H9 (cell line): ENCODE results near the gene FHL1. TPM values are rescaled to one million over a fixed set of nuclear protein-coding genes. Genes with fewer than 3 reads are reported as not detected.

ENCODE experiments used
- DNase-seq: peaks from one replicate; pipeline ENCODE4 v3.0.0-alpha.2; 2017
- H2AFZ ChIP-seq: one replicate; pipeline ENCODE4 v1.6.1; 2013; ENCODE audit warnings: mild to moderate bottlenecking, low read length, control low read depth, moderate library complexity
- H2AK5ac ChIP-seq: 2 replicates; pipeline ENCODE4 v1.6.1; 2013; ENCODE audit warnings: low read length, control low read depth, mixed read lengths; ENCODE audit not compliant: insufficient read length
- H2BK120ac ChIP-seq: one replicate; pipeline ENCODE4 v1.6.1; 2013; ENCODE audit warnings: low read depth, mild to moderate bottlenecking, low read length, control low read depth, inconsistent platforms; ENCODE audit not compliant: poor library complexity, severe bottlenecking
- H2BK12ac ChIP-seq: 2 replicates; pipeline ENCODE4 v1.6.1; 2013; ENCODE audit warnings: low read length, control low read depth, mixed read lengths, low read depth; ENCODE audit not compliant: insufficient read length
- H2BK15ac ChIP-seq: 2 replicates; pipeline ENCODE4 v1.6.1; 2013; ENCODE audit warnings: low read depth, low read length, control low read depth
- H2BK20ac ChIP-seq: one replicate; pipeline ENCODE4 v1.6.1; 2013; ENCODE audit warnings: low read depth, mild to moderate bottlenecking, low read length, control low read depth, inconsistent platforms; ENCODE audit not compliant: poor library complexity, severe bottlenecking
- H2BK5ac ChIP-seq: 2 replicates; pipeline ENCODE4 v1.6.1; 2013; ENCODE audit warnings: low read length, control low read depth, mixed read lengths; ENCODE audit not compliant: insufficient read length
- H3K14ac ChIP-seq: 2 replicates; pipeline ENCODE4 v1.6.1; 2013; ENCODE audit warnings: low read length, control low read depth; ENCODE audit not compliant: insufficient read depth
- H3K18ac ChIP-seq: 2 replicates; pipeline ENCODE4 v1.6.1; 2013; ENCODE audit warnings: low read depth, mild to moderate bottlenecking, mixed read lengths, low read length, control low read depth; ENCODE audit not compliant: insufficient read length
- H3K23ac ChIP-seq: 2 replicates; pipeline ENCODE4 v1.6.1; 2013; ENCODE audit warnings: low read length, control low read depth, mixed read lengths, low read depth; ENCODE audit not compliant: insufficient read length
- H3K23me2 ChIP-seq: 2 replicates; pipeline ENCODE4 v1.6.1; 2013; ENCODE audit warnings: low read depth, mild to moderate bottlenecking, mixed read lengths, low read length, control low read depth; ENCODE audit not compliant: insufficient read length, poor library complexity, severe bottlenecking
- H3K27ac ChIP-seq: 2 replicates; pipeline ENCODE4 v1.5.1; 2013; ENCODE audit warnings: low read length, control low read depth, mixed read lengths, low read depth; ENCODE audit not compliant: insufficient read length
- H3K27me3 ChIP-seq: 2 replicates; pipeline ENCODE4 v1.6.1; 2013; ENCODE audit warnings: low read length, control low read depth, inconsistent platforms; ENCODE audit not compliant: insufficient read depth
- H3K4ac ChIP-seq: 2 replicates; pipeline ENCODE4 v1.6.1; 2013; ENCODE audit warnings: low read depth, mild to moderate bottlenecking, control low read depth, inconsistent platforms, low read length, moderate library complexity
- H3K4me1 ChIP-seq: 2 replicates; pipeline ENCODE4 v1.6.1; 2013; ENCODE audit warnings: low read length, control low read depth, inconsistent platforms; ENCODE audit not compliant: insufficient read depth
- H3K4me2 ChIP-seq: 2 replicates; pipeline ENCODE4 v1.6.1; 2013; ENCODE audit warnings: low read length, control low read depth, mixed read lengths; ENCODE audit not compliant: insufficient read length, insufficient read depth
- H3K56ac ChIP-seq: 2 replicates; pipeline ENCODE4 v1.6.1; 2013; ENCODE audit warnings: low read depth, mild to moderate bottlenecking, mixed read lengths, low read length, control low read depth; ENCODE audit not compliant: insufficient read length
- H3K79me1 ChIP-seq: 2 replicates; pipeline ENCODE4 v1.6.1; 2013; ENCODE audit warnings: low read depth, mild to moderate bottlenecking, moderate library complexity, low read length, control low read depth, inconsistent platforms; ENCODE audit not compliant: insufficient read depth, poor library complexity, severe bottlenecking
- H3K79me2 ChIP-seq: 2 replicates; pipeline ENCODE4 v1.6.1; 2013; ENCODE audit warnings: low read length, control low read depth, inconsistent platforms; ENCODE audit not compliant: insufficient read depth
- H3K9ac ChIP-seq: 2 replicates; pipeline ENCODE4 v1.6.1; 2013; ENCODE audit warnings: low read length, control low read depth, mixed read lengths; ENCODE audit not compliant: insufficient read length; ENCODE audit errors: extremely low read depth
- H3K9me3 ChIP-seq: one replicate; pipeline ENCODE4 v1.6.1; 2013; ENCODE audit warnings: low read depth, low read length, inconsistent platforms; ENCODE audit not compliant: control insufficient read depth
- H3T11ph ChIP-seq: one replicate; pipeline ENCODE4 v1.6.1; 2013; ENCODE audit warnings: mild to moderate bottlenecking, low read length, control low read depth, inconsistent platforms
- H4K20me1 ChIP-seq: one replicate; pipeline ENCODE4 v1.6.1; 2013; ENCODE audit not compliant: control insufficient read depth, insufficient read length, insufficient read depth
- H4K5ac ChIP-seq: 2 replicates; pipeline ENCODE4 v1.6.1; 2013; ENCODE audit warnings: low read depth, mild to moderate bottlenecking, mixed read lengths, low read length, control low read depth; ENCODE audit not compliant: insufficient read length
- H4K8ac ChIP-seq: replicated peaks from 2 replicates; pipeline ENCODE4 v1.6.1; 2013; ENCODE audit warnings: low read length, control low read depth, mixed read lengths, low read depth; ENCODE audit not compliant: insufficient read length
- H4K91ac ChIP-seq: 2 replicates; pipeline ENCODE4 v1.6.1; 2013; ENCODE audit warnings: low read depth, mild to moderate bottlenecking, moderate library complexity, mixed read lengths, low read length, control low read depth; ENCODE audit not compliant: insufficient read length
- H3K27ac Mint-ChIP-seq, 3 experiments: 2 replicates in 2 of 3; 3 replicates in 1 of 3; pipeline ENCODE4 v1.8.0; 2020 to 2021; ENCODE audit warnings: mixed read lengths in 3 of 3, mild to moderate bottlenecking in 1 of 3, moderate library complexity in 1 of 3
- H3K27me3 Mint-ChIP-seq: 2 replicates; pipeline ENCODE4 v1.8.0; 2021; ENCODE audit warnings: low read depth, mild to moderate bottlenecking, moderate library complexity, mixed read lengths
- H3K36me3 Mint-ChIP-seq, 3 experiments: 2 replicates in 2 of 3; 3 replicates in 1 of 3; pipeline ENCODE4 v1.8.0; 2020 to 2021; ENCODE audit warnings: low read depth in 3 of 3, mixed read lengths in 3 of 3; ENCODE audit not compliant: insufficient read depth in 1 of 3
- H3K4me1 Mint-ChIP-seq, 2 experiments: 2 replicates each; pipeline ENCODE4 v1.8.0; 2020; ENCODE audit warnings: mixed read lengths in 2 of 2
- H3K4me3 Mint-ChIP-seq, 2 experiments: 2 replicates in 1 of 2; 3 replicates in 1 of 2; pipeline ENCODE4 v1.8.0; 2020 to 2021; ENCODE audit warnings: mild to moderate bottlenecking in 2 of 2, mixed read lengths in 2 of 2, moderate library complexity in 1 of 2
- H3K9me3 Mint-ChIP-seq, 2 experiments: 2 replicates in 1 of 2; 3 replicates in 1 of 2; pipeline ENCODE4 v1.8.0; 2020; ENCODE audit warnings: mild to moderate bottlenecking in 2 of 2, mixed read lengths in 2 of 2, moderate library complexity in 1 of 2
- CTCF ChIP-seq: fragments of 200-600 bp; sonication (generic); conservative IDR thresholded peaks from 3 replicates; pipeline ENCODE4 v1.8.0; 2021; ENCODE audit warnings: antibody characterized with exemption, mild to moderate bottlenecking
- WGBS: extraction: QIAGEN DNeasy Blood & Tissue Kit; methylation state at CpG from one replicate; pipeline ENCODE4 v1.1.7; 2013; ENCODE audit warnings: missing lambda C conversion rate, low lambda C conversion rate, mixed read lengths; ENCODE audit not compliant: insufficient read length; ENCODE audit errors: extremely low coverage; 5-methylcytosine and 5-hydroxymethylcytosine counted together
- total RNA-seq: library from RNA; stranded (reverse); gene quantifications from 2 replicates; pipeline ENCODE4 v1.2.1, GENCODE V29; 2021

The FHL1 gene
- total RNA-seq, 1 experiment from 2014 or later: 20.0 TPM

- Histone ChIP-seq H3K27me3 (no peaks in the 10 kb centered on the region), H2BK5ac (no peak overlapping the region), H3K27ac (no peak overlapping the region), H4K8ac (no peak overlapping the region), H4K20me1 (no peaks in the 10 kb centered on the region), H2AK5ac (no peak overlapping the region), H3K9ac (no peak overlapping the region), H2AFZ (no peak overlapping the region), H3K56ac (no peak overlapping the region), H4K91ac (no peak overlapping the region), H3K79me2 (no peaks in the 10 kb centered on the region), H3K4ac (no peak overlapping the region), H3K23me2 (no peaks in the 10 kb centered on the region), H3K4me2 (no peak overlapping the region), H3K23ac (no peak overlapping the region), H3K18ac (no peak overlapping the region), H2BK120ac (no peak overlapping the region), H2BK12ac (no peak overlapping the region), H2BK20ac (no peak overlapping the region), H4K5ac (no peak overlapping the region), H3K79me1 (no peaks in the 10 kb centered on the region), H2BK15ac (no peak overlapping the region), H3T11ph (no peak overlapping the region), H3K4me1 (no peaks in the 10 kb centered on the region), H3K9me3 (peaks cover 48% of the 10 kb centered on the region), H3K14ac (no peak overlapping the region)
- Mint-ChIP-seq H3K27ac (no peak overlapping the region), H3K27me3 (no peaks in the 10 kb centered on the region), H3K4me1 (peaks cover 8 to 32% of the 10 kb centered on the region in 2 experiments), H3K4me3 (no peak overlapping the region), H3K36me3 (peaks cover 8 to 11% (median 10%) of the 10 kb centered on the region in 3 experiments), H3K9me3 (peaks cover 54 to 60% of the 10 kb centered on the region in 2 experiments)
- WGBS: no CpG with 5 or more reads among the region's 3 CpGs
- no peak for TF ChIP-seq CTCF
- no peak for DNase-seq
Measured at GRCh38 chrX:136203951-136204350, 56.6 kb downstream of the FHL1 start.
